Stomach smooth muscle (tissue), 2 donors: ENCODE data around the gene R3HDM2.

Experiments
- H3K27ac ChIP-seq: one replicate; pipeline ENCODE4 v1.7.0; 2013; ENCODE audit warnings: mild to moderate bottlenecking, low read length, inconsistent platforms
- H3K27me3 ChIP-seq, 2 donors: one replicate each; pipeline ENCODE4 v1.7.0; 2013; ENCODE audit warnings: low read length in 2 of 2; ENCODE audit not compliant: insufficient read depth in 2 of 2, control insufficient read depth in 1 of 2
- H3K36me3 ChIP-seq, 2 donors: one replicate each; pipeline ENCODE4 v1.7.0; 2013; ENCODE audit warnings: low read length in 2 of 2; ENCODE audit not compliant: control insufficient read depth in 2 of 2, insufficient read depth in 2 of 2
- H3K4me1 ChIP-seq: one replicate; pipeline ENCODE4 v1.7.0; 2013; ENCODE audit warnings: low read length; ENCODE audit not compliant: control insufficient read depth, insufficient read depth
- H3K4me3 ChIP-seq, 2 donors: one replicate each; pipeline ENCODE4 v1.7.0; 2013; ENCODE audit warnings: low read length in 2 of 2
- H3K9ac ChIP-seq, 2 donors: one replicate each; pipeline ENCODE4 v1.7.0; 2013; ENCODE audit warnings: low read length in 2 of 2, mild to moderate bottlenecking in 1 of 2
- H3K9me3 ChIP-seq, 2 donors: one replicate each; pipeline ENCODE4 v1.7.0; 2013; ENCODE audit warnings: low read length in 2 of 2; ENCODE audit not compliant: control insufficient read depth in 2 of 2
- donor health status: healthy.
- donor health status: Pancreatic carcinoma.

Gene R3HDM2

DNA sequence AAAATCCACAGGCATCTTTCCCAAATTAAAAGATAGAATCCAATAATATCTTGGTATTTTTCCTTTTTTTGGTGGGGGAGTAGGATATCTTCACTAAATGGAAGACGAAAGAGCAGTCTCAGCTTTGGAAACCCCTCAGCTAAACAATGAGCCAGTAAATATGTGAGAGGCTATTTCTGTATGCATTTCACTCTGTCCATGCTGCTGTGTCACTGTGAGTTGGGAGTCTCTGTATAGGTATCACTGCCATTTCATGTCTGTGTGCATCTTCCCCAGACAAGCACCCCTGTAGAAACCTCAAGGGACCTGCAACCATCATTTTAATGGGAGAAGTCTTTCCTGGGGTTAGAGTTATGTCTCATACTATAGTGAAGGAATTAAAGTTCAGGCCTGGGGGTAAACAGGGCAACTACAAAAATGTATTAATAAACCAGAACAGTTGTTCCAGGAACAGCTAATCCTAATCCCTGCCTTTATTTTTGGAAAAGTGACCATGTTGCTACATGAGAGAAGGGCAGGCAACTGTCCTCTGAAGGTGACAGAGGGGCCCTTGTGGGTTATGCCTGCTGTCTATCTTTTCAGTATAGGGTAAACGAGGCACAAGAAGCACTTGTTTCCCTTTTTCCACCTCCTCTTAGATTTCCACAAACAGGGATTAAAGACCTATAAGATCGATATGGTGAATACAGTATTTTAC, 168.6 kb downstream of the R3HDM2 start:
- H3K4me1 ChIP-seq, result no peaks in the 10 kb centered on the region
- H3K36me3 ChIP-seq, result peaks cover 41 to 43% of the 10 kb centered on the region in 2 donors
- no peaks in the 10 kb centered on the region for H3K27me3 ChIP-seq
- H3K9ac ChIP-seq, result no peak overlapping the region
- no peak overlapping the region for H3K4me3 ChIP-seq
- H3K27ac ChIP-seq, result no peak overlapping the region
- no peaks in the 10 kb centered on the region for H3K9me3 ChIP-seq

DNA sequence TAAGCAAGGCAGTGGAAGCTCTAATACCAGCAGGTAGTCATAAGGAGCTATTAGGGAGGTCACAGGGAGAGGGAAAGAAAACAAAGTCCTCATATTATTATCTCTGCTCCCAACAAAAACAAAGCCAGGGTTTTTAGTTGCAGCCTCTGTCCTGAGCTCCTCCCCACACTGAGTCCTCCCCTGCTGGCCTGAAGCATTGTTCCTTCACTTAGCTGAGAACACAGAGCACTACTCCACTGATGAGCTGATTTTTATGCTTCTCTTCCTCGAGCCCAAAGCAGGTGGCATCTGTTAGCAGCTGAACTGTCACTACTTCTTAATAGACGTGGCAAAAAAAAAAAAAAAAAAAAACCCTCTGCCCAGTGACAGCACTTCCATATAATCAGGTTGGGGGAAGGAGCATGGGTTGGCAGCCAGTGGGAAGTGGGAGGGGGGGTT, 169.4 kb downstream of the R3HDM2 start:
- H3K36me3 ChIP-seq, result peaks cover 37 to 40% of the 10 kb centered on the region in 2 donors
- H3K9ac ChIP-seq, result no peak overlapping the region
- H3K4me3 ChIP-seq, result no peak overlapping the region
- no peak overlapping the region for H3K27ac ChIP-seq
- H3K4me1 ChIP-seq, result no peaks in the 10 kb centered on the region
- H3K9me3 ChIP-seq, result no peaks in the 10 kb centered on the region
- no peaks in the 10 kb centered on the region for H3K27me3 ChIP-seq

DNA sequence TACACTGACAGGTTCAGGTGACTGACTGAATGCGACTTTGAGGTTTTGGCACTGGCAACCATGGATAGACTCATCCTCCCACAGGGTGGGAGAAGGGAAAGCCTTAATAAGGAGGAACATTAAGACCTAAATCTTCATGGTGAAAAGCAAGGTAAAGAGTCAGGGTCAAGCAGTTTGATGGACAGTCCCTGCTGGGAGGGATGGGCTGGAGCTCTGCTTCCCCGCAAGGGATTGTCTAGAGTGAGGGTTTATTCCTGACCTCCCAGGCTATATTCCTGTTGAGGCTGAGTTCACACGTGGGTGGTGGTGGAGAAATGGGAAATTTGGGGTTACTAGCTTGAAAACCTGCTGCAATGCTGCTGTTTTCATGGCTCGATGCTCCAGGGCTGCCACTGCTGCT, 170.5 kb downstream of the R3HDM2 start:
- Histone ChIP-seq H3K4me1 (no peaks in the 10 kb centered on the region), H3K27ac (no peak overlapping the region), H3K9ac (no peak overlapping the region), H3K27me3 (no peaks in the 10 kb centered on the region), H3K36me3 (peaks cover 47 to 50% of the 10 kb centered on the region in 2 donors), H3K9me3 (no peaks in the 10 kb centered on the region), H3K4me3 (no peak overlapping the region)

DNA sequence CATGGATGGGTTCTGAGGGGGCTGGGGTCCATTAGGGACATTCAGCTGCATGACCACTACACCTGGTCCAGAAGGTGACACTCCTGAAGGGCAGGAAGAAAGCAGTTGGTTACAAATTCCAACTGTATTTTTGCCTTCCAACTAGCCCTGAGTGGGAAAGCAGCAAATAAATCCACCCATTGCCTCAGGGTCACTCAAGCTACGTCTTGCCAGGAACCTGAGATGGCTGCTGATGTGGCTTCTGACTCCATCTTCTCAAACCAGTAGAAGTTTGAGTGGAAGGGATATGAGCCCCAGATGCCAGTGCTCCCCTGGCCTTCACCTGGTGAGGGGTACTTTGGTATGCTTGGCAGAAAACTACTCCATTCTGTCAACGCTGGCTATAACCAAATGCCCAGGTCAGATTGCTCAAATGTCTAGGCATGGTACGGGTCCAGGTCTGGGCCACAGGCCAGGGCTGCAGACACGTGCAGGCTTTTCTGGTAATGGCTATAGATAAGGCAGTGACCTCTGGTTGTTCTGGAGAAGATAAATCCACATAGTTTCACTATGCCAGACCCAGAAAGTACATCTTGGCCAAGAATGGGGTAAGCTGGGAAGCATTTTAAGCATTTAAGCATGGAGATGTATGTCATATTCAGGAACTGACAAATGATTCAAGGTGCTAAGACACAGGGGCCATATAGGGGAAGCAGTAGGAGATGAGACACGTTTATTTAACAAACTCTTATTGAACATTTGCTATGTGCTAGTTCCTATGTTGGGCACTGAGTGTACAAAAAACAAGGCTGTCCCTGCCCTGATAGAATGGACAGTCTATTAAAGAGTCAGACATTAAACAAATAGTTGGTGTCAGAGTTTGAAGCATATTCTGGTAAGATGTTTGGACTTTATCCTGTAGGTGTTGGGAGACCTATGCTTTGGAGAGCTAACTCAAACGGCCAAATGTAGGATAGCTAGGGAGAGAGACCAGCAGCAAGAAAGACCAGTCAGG, 171.6 kb downstream of the R3HDM2 start:
- no peak overlapping the region for H3K9ac ChIP-seq
- no peak overlapping the region for H3K27ac ChIP-seq
- H3K27me3 ChIP-seq, result no peaks in the 10 kb centered on the region
- H3K36me3 ChIP-seq, result peaks cover 49 to 53% of the 10 kb centered on the region in 2 donors
- no peaks in the 10 kb centered on the region for H3K9me3 ChIP-seq
- H3K4me1 ChIP-seq, result no peaks in the 10 kb centered on the region
- no peak overlapping the region for H3K4me3 ChIP-seq

DNA sequence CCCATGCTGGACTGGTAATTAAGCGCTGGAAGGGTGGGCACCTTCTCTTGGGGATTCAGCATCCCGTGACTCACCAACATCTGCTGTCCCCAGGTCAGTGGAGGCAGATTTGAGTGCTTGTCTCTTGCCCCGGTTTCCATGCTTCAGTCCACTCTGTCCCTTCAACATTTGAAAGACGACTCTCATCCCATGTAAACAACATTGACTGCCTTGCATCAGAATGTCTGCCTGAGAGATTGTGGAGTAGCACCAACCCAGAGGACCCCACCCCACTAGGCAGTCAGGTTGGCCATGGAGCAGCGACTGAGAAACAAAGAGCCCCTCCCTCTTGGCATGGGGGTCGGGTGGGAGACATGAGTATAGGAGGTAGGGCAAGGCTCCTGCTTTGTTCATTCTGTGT, 174.9 kb downstream of the R3HDM2 start:
- no peaks in the 10 kb centered on the region for H3K27me3 ChIP-seq
- no peaks in the 10 kb centered on the region for H3K9me3 ChIP-seq
- no peak overlapping the region for H3K27ac ChIP-seq
- no peak overlapping the region for H3K4me3 ChIP-seq
- no peak overlapping the region for H3K9ac ChIP-seq
- peaks cover 44 to 45% of the 10 kb centered on the region in 2 donors for H3K36me3 ChIP-seq
- no peaks in the 10 kb centered on the region for H3K4me1 ChIP-seq

DNA sequence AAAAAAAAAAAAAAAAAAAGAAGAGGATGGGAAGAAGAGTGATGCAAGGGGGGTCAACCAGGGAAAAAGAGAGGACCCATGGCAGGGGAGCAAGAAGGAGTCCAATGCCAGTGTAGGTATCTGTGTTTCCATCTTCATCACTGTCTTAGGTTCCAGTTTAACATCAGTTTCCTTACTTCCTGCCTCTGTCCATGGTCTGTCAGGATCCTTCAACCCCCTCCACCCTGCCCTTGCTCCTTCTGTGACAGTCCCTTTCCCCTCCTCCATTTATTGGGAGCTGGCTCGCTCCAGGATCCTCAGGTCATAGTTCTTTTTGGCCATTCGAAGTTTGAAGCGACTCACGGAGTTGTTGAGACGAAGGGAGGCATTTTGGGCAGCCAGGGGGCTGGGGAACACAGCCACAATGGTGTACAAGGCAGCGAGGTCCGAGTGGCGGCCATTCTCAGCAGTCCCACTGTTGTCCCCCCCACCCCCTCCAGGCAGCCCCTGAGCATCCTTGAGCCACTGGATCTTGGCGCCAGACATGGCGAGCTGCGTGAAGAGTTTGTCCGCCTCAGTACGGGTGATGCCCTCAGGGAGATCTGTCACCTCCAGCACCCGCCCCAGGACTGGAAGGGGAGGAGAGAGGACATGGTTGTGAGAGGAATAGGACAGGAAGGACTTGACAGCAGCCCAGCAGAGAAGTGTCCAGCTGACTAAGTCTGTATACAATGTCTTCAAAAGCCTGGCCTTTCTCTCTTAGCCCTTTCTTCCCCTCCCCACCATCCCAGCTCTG, 176.2 kb downstream of the R3HDM2 start:
- peaks cover 36 to 37% of the 10 kb centered on the region in 2 donors for H3K36me3 ChIP-seq
- H3K27ac ChIP-seq, result no peak overlapping the region
- H3K27me3 ChIP-seq, result no peaks in the 10 kb centered on the region
- H3K4me3 ChIP-seq, result no peak overlapping the region
- H3K9me3 ChIP-seq, result no peaks in the 10 kb centered on the region
- H3K4me1 ChIP-seq, result no peaks in the 10 kb centered on the region
- no peak overlapping the region for H3K9ac ChIP-seq

DNA sequence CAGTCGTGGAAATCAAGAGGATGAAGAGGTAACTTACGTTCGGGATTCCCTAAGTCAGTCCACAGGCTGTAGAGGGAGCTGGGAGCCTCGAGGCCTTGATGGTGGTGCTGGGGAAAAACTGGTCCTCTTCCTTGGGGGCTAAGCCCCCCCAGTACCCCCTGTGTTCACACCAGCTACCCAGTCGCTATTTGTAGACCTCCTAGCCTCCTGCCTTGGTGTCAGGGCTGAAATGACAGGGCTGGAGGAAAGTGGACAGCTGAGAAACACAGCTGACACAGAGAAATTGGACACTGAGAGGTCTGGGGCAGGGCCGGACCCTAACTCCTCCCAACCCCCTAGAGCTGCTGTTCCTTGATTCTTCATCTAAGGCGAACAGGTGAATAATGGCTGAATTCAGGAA, 179.9 kb downstream of the R3HDM2 start, which contains the start of gene STAC3:
TSS of gene STAC3 (minus strand) at position 232 of the 400 bp plus-strand sequence. CDS start 1,551 bp downstream, outside the sequence.
- Histone ChIP-seq H3K9ac (no peak within 1 kb of the TSS), H3K27ac (no peak within 1 kb of the TSS), H3K4me3 (no peak within 1 kb of the TSS), H3K27me3 (peaks cover 4 to 10% of the 10 kb centered on the region in 2 donors), H3K36me3 (peaks cover 9 to 12% of the 10 kb centered on the region in 2 donors), H3K9me3 (no peaks in the 10 kb centered on the region), H3K4me1 (no peaks in the 10 kb centered on the region)

DNA sequence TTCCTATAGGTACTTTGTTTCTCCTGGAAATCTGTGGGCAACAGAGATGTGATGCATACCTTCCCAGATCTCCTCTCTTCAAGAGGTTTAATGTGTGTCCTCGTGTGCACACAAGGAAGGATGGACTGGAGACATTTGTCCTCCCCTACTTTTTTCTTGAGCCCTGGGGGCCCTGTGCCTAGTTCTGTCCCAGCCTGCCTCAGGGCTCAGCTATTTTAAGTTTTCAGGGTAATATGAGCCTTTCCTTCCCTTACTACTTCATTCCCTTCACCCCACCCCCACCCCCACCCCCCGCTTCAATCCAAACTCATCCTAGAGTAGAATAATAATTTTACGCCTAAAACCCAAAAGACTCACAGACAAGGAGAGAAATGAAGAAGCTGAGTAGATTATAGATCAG, 180.3 kb downstream of the R3HDM2 start:
- peaks cover 5 to 8% of the 10 kb centered on the region in 2 donors for H3K36me3 ChIP-seq
- no peaks in the 10 kb centered on the region for H3K4me1 ChIP-seq
- H3K27me3 ChIP-seq, result peaks cover 4 to 10% of the 10 kb centered on the region in 2 donors
- no peak overlapping the region for H3K9ac ChIP-seq
- no peaks in the 10 kb centered on the region for H3K9me3 ChIP-seq
- H3K27ac ChIP-seq, result no peak overlapping the region
- H3K4me3 ChIP-seq, result no peak overlapping the region

DNA sequence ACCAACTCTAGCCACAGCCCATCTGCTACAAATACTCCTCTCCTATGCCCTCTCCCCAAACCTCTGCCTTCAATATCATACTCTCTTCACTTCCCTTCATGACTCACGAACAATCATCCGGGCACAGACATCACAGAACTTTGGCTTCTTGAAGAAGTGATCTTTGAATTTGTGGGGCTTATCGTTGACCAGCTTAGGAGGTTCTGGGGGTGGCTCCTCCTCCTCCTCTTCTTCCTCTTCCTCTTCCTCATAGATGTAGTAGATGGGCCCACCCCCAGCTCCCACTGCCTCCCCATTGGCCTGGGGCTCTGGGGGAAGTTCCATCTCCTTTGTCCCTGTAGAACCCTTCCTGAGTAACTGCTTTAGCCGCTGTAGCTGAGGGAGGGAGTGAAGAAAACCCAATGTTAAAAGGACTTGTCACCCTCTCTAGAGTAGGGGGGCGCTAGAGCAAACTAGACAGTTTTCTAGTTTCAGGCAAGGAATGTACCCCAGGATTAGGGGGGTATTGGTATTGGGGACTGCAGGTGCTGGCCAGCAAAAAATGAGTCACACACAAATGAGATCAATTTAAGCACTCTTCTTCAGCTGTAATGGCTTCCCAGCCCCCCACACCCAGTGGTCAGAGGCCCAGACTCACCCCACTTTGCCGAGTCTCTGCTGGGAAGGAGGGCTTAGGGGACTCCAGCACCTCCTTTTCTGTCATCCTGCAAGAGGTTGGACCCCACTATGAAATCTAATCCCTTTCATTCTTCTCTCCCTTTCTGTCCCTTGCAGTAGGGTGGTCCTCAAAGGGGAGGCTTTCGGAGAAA, 181.7 kb downstream of the R3HDM2 start:
- Histone ChIP-seq H3K4me3 (no peak overlapping the region), H3K9me3 (no peaks in the 10 kb centered on the region), H3K9ac (no peak overlapping the region), H3K27ac (no peak overlapping the region), H3K36me3 (peaks cover 0 to 2% of the 10 kb centered on the region in 2 donors), H3K27me3 (peaks cover 13% of the 10 kb centered on the region in 2 donors), H3K4me1 (no peaks in the 10 kb centered on the region)
